NCI-H82 (cell line): ENCODE data around the gene EPM2A.
A peak's percentile ranks its signal among the peaks of the same experiment; 100 is the strongest.

Source experiments
- DNase-seq: peaks from one replicate; lab custom pipeline; 2025; lab: John Stamatoyannopoulos, UW

Gene EPM2A

GRCh38 chr6:145602726-145603326, 132.5 kb downstream of the EPM2A start:
- no peak for DNase-seq

- DNase-seq = no peak
These were observed 133.9 kb downstream of the EPM2A start for GRCh38 chr6:145601397-145601796.

DNA sequence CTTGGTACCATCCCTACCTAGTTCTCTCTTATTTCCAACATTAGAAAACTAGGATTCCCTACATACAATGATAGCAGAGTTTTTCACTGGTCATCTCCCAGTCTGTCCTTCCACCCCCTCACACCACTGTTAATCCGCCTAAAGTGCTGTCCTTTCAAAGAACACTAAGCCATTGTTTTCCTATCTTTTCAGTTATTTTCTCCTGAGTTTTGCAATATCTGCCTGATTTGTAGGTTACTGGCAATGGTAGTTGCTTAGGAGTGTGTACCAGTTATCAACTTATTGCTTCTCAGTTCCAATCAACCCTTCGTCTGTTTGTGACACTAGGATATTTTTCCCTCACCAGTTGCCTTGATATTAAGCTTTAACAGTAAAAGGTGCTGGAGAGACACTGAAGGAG, 135.0 kb downstream of the EPM2A start:
- DNase-seq = no peak

DNA sequence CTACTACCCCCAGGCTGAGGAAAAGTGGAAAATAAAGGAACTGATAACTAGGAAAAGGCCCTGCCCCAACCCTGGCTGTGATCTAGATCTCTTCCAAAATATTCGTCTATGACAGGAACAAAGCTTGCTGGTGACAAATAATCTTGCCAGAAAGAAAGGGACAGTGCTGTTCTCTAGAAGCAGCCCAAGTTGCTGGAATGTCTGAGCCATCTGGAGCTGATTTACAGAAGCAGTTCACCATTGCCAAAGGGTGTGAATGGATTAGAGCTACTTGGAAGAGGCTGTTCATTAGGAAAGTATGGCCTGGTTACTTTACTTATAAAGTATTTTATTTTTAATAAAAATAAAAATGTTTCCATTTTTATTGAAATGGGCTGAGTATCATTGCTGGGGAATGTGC, 146.3 kb downstream of the EPM2A start:
- DNase-seq = peak; percentile 12

- DNase-seq = no peak
These were observed 148.0 kb downstream of the EPM2A start for GRCh38 chr6:145587334-145587733.

GRCh38 chr6:145583753-145584152, 151.6 kb downstream of the EPM2A start:
- no peak for DNase-seq
